Mesendoderm (in vitro differentiated cells): ENCODE data around the gene TGM6.

Experiments used
- DNase-seq: peaks from one replicate; pipeline ENCODE4 v3.0.0; 2013
- H2AK5ac ChIP-seq: 2 replicates; pipeline ENCODE4 v1.6.1; 2013; ENCODE audit warnings: low read length, inconsistent platforms
- H2BK120ac ChIP-seq: 2 replicates; pipeline ENCODE4 v1.6.1; 2013; ENCODE audit warnings: low read depth, mild to moderate bottlenecking, low read length, moderate library complexity, mixed read lengths
- H2BK15ac ChIP-seq: replicated peaks from 2 replicates; pipeline ENCODE4 v1.6.1; 2013; ENCODE audit warnings: low read depth, mild to moderate bottlenecking, moderate library complexity
- H2BK5ac ChIP-seq: 2 replicates; pipeline ENCODE4 v1.6.1; 2013; ENCODE audit warnings: low read length, inconsistent platforms
- H3K18ac ChIP-seq: 2 replicates; pipeline ENCODE4 v1.6.1; 2013; ENCODE audit warnings: mild to moderate bottlenecking, low read length, mixed read lengths
- H3K23ac ChIP-seq: one replicate; pipeline ENCODE4 v1.6.1; 2013; ENCODE audit warnings: low read length
- H3K27ac ChIP-seq: 2 replicates; pipeline ENCODE4 v1.5.1; 2013; ENCODE audit warnings: low read depth, mild to moderate bottlenecking, inconsistent platforms, low read length, moderate library complexity
- H3K27me3 ChIP-seq: 2 replicates; pipeline ENCODE4 v1.6.1; 2013; ENCODE audit warnings: low read length, control low read depth, mild to moderate bottlenecking, inconsistent platforms; ENCODE audit not compliant: insufficient read depth, poor library complexity
- H3K36me3 ChIP-seq: 2 replicates; pipeline ENCODE4 v1.6.1; 2013; ENCODE audit warnings: low read length, inconsistent platforms; ENCODE audit not compliant: control insufficient read depth, insufficient read depth
- H3K4ac ChIP-seq: one replicate; pipeline ENCODE4 v1.6.1; 2013; ENCODE audit warnings: low read depth, mild to moderate bottlenecking, low read length, moderate library complexity
- H3K4me1 ChIP-seq: 2 replicates; pipeline ENCODE4 v1.6.1; 2013; ENCODE audit warnings: low read depth, low read length, inconsistent platforms; ENCODE audit not compliant: control insufficient read depth
- H3K4me2 ChIP-seq: 2 replicates; pipeline ENCODE4 v1.6.1; 2013; ENCODE audit warnings: low read length
- H3K4me3 ChIP-seq: 2 replicates; pipeline ENCODE4 v1.5.1; 2013; ENCODE audit warnings: mild to moderate bottlenecking, low read length
- H3K56ac ChIP-seq: one replicate; pipeline ENCODE4 v1.6.1; 2013; ENCODE audit warnings: low read length
- H3K79me1 ChIP-seq: 2 replicates; pipeline ENCODE4 v1.6.1; 2013; ENCODE audit warnings: low read length, inconsistent platforms
- H3K79me2 ChIP-seq: 2 replicates; pipeline ENCODE4 v1.6.1; 2013; ENCODE audit warnings: mild to moderate bottlenecking, low read length; ENCODE audit not compliant: control insufficient read depth, insufficient read depth
- H3K9ac ChIP-seq: 2 replicates; pipeline ENCODE4 v1.6.1; 2013; ENCODE audit warnings: low read length, inconsistent platforms
- H4K5ac ChIP-seq: one replicate; pipeline ENCODE4 v1.6.1; 2013; ENCODE audit warnings: low read length
- H4K8ac ChIP-seq: one replicate; pipeline ENCODE4 v1.6.1; 2013; ENCODE audit warnings: low read depth, mild to moderate bottlenecking, control low read depth, low read length, moderate library complexity
- WGBS: extraction: QIAGEN DNeasy Blood & Tissue Kit; methylation state at CpG from one replicate; pipeline ENCODE4 v1.1.7; 2013; ENCODE audit warnings: low lambda C conversion rate, missing lambda C conversion rate; ENCODE audit not compliant: insufficient coverage; ENCODE audit errors: extremely low coverage; 5-methylcytosine and 5-hydroxymethylcytosine counted together

TGM6 gene

GRCh38 chr20:2390951-2391675 is 10.4 kb downstream of the TGM6 start:
- no peak overlapping the region for H2BK5ac ChIP-seq
- no peak overlapping the region for H3K4me3 ChIP-seq
- H3K79me2 ChIP-seq: no peaks in the 10 kb centered on the region
- no peak overlapping the region for H3K9ac ChIP-seq
- WGBS: no CpG with 5 or more reads among the region's 7 CpGs
- DNase-seq: no peak
- no peaks in the 10 kb centered on the region for H3K79me1 ChIP-seq
- H3K18ac ChIP-seq: no peak overlapping the region
- no peak overlapping the region for H3K4ac ChIP-seq
- H3K23ac ChIP-seq: no peak overlapping the region
- H3K36me3 ChIP-seq: no peaks in the 10 kb centered on the region
- H3K27me3 ChIP-seq: no peaks in the 10 kb centered on the region
- no peak overlapping the region for H2AK5ac ChIP-seq
- H3K27ac ChIP-seq: no peak overlapping the region
- H4K5ac ChIP-seq: no peak overlapping the region
- H2BK15ac ChIP-seq: no peak overlapping the region
- no peak overlapping the region for H4K8ac ChIP-seq
- H3K4me2 ChIP-seq: no peak overlapping the region
- no peak overlapping the region for H2BK120ac ChIP-seq
- H3K56ac ChIP-seq: no peak overlapping the region
- H3K4me1 ChIP-seq: no peaks in the 10 kb centered on the region

GRCh38 chr20:2394411-2395055 is 13.8 kb downstream of the TGM6 start:
- H3K9ac ChIP-seq: no peak overlapping the region
- no peak overlapping the region for H3K4me2 ChIP-seq
- no CpG with 5 or more reads among the region's 12 CpGs for WGBS
- H3K4ac ChIP-seq: no peak overlapping the region
- DNase-seq: no peak
- H3K4me1 ChIP-seq: no peaks in the 10 kb centered on the region
- no peak overlapping the region for H2BK120ac ChIP-seq
- H3K56ac ChIP-seq: no peak overlapping the region
- H2BK15ac ChIP-seq: no peak overlapping the region
- no peak overlapping the region for H4K5ac ChIP-seq
- no peaks in the 10 kb centered on the region for H3K79me1 ChIP-seq
- no peaks in the 10 kb centered on the region for H3K79me2 ChIP-seq
- H3K23ac ChIP-seq: no peak overlapping the region
- no peak overlapping the region for H3K27ac ChIP-seq
- H3K18ac ChIP-seq: no peak overlapping the region
- no peaks in the 10 kb centered on the region for H3K36me3 ChIP-seq
- no peak overlapping the region for H2BK5ac ChIP-seq
- H4K8ac ChIP-seq: no peak overlapping the region
- H3K4me3 ChIP-seq: no peak overlapping the region
- H2AK5ac ChIP-seq: no peak overlapping the region
- H3K27me3 ChIP-seq: no peaks in the 10 kb centered on the region

- DNase-seq: no peak
- no peak overlapping the region for H2BK120ac ChIP-seq
- no peak overlapping the region for H3K56ac ChIP-seq
- WGBS: no CpG with 5 or more reads among the region's 9 CpGs
- no peak overlapping the region for H3K23ac ChIP-seq
- no peak overlapping the region for H3K4me3 ChIP-seq
- H3K9ac ChIP-seq: no peak overlapping the region
- H4K5ac ChIP-seq: no peak overlapping the region
- H3K18ac ChIP-seq: no peak overlapping the region
- H3K27me3 ChIP-seq: no peaks in the 10 kb centered on the region
- no peak overlapping the region for H3K4ac ChIP-seq
- H2BK5ac ChIP-seq: no peak overlapping the region
- no peaks in the 10 kb centered on the region for H3K36me3 ChIP-seq
- H3K4me1 ChIP-seq: no peaks in the 10 kb centered on the region
- no peak overlapping the region for H2BK15ac ChIP-seq
- no peaks in the 10 kb centered on the region for H3K79me1 ChIP-seq
- H3K4me2 ChIP-seq: no peak overlapping the region
- no peak overlapping the region for H2AK5ac ChIP-seq
- no peak overlapping the region for H3K27ac ChIP-seq
- H3K79me2 ChIP-seq: no peaks in the 10 kb centered on the region
- no peak overlapping the region for H4K8ac ChIP-seq
Observed at GRCh38 chr20:2395136-2395535, 14.4 kb downstream of the TGM6 start.

GRCh38 chr20:2396241-2396814 is 15.6 kb downstream of the TGM6 start:
- Histone ChIP-seq H3K18ac (no peak overlapping the region), H3K4me3 (no peak overlapping the region), H3K4me2 (no peak overlapping the region), H2BK15ac (no peak overlapping the region), H3K79me1 (no peaks in the 10 kb centered on the region), H4K5ac (no peak overlapping the region), H3K27me3 (no peaks in the 10 kb centered on the region), H3K4ac (no peak overlapping the region), H3K56ac (no peak overlapping the region), H3K9ac (no peak overlapping the region), H2BK5ac (no peak overlapping the region), H4K8ac (no peak overlapping the region), H3K36me3 (no peaks in the 10 kb centered on the region), H2AK5ac (no peak overlapping the region), H3K27ac (no peak overlapping the region), H3K4me1 (no peaks in the 10 kb centered on the region), H3K79me2 (no peaks in the 10 kb centered on the region), H3K23ac (no peak overlapping the region), H2BK120ac (no peak overlapping the region)
- no peak for DNase-seq
- WGBS: no CpG with 5 or more reads among the region's 14 CpGs

- Histone ChIP-seq H3K23ac (no peak overlapping the region), H3K27ac (no peak overlapping the region), H3K27me3 (no peaks in the 10 kb centered on the region), H3K79me1 (no peaks in the 10 kb centered on the region), H3K9ac (no peak overlapping the region), H3K36me3 (no peaks in the 10 kb centered on the region), H3K4me2 (no peak overlapping the region), H3K56ac (no peak overlapping the region), H4K5ac (no peak overlapping the region), H3K4me1 (no peaks in the 10 kb centered on the region), H2BK15ac (no peak overlapping the region), H4K8ac (no peak overlapping the region), H2BK5ac (no peak overlapping the region), H3K79me2 (no peaks in the 10 kb centered on the region), H3K4ac (no peak overlapping the region), H3K18ac (no peak overlapping the region), H2BK120ac (no peak overlapping the region), H3K4me3 (no peak overlapping the region), H2AK5ac (no peak overlapping the region)
- DNase-seq: no peak
- no CpG with 5 or more reads among the region's 8 CpGs for WGBS
Observed at GRCh38 chr20:2397091-2397490, 16.4 kb downstream of the TGM6 start.
